SK-N-SH (cell line): ENCODE measurements around the gene IRGC. TPM values are rescaled to one million over a fixed set of nuclear protein-coding genes. Genes with fewer than 3 reads are reported as not detected.

ENCODE experiments used
- CTCF ChIA-PET: fragments of 300-600, 350-600 bp; formaldehyde crosslinking; extraction: SDS; loops from one replicate; lab custom pipeline; 2021; lab: Yijun Ruan, JAX
- POLR2A ChIA-PET: fragments of 350-600 bp; sonication (Branson Sonifier 250); formaldehyde crosslinking; extraction: SDS; loops from one replicate; lab custom pipeline; 2020; ENCODE audit warnings: antibody characterized with exemption, inconsistent platforms; lab: Yijun Ruan, JAX
- DNase-seq: peaks from one replicate; pipeline ENCODE4 v3.0.0; 2012
- H2AFZ ChIP-seq: fragments of 200-600 bp; sonication (generic); 2 replicates; pipeline ENCODE4 v1.8.1; 2016; ENCODE audit warnings: antibody characterized with exemption, mild to moderate bottlenecking, low read depth
- H3F3A ChIP-seq: fragments of 200-600 bp; sonication (generic); replicated peaks from 2 replicates; pipeline ENCODE3; 2016; ENCODE audit warnings: antibody characterized with exemption, mild to moderate bottlenecking; ENCODE audit not compliant: insufficient read depth
- H3K27ac ChIP-seq, 2 experiments: fragments of 200-500 bp in 1 of 2; fragments of 200-600 bp in 1 of 2; sonication (Bioruptor generic) in 1 of 2; sonication (generic), shearing (Covaris generic) in 1 of 2; 2 replicates each; pipeline versions ENCODE4 v1.5.1 to v1.6.1; 2014 to 2016; ENCODE audit warnings: low read depth in 2 of 2, inconsistent platforms in 1 of 2, low read length in 1 of 2, mild to moderate bottlenecking in 1 of 2, mixed read lengths in 1 of 2
- H3K27me3 ChIP-seq: fragments of 200-600 bp; sonication (generic), shearing (Covaris generic); 2 replicates; pipeline ENCODE4 v1.6.1; 2016; ENCODE audit warnings: mixed run types; ENCODE audit not compliant: insufficient read depth
- H3K36me3 ChIP-seq, 2 experiments: fragments of 200-500 bp in 1 of 2; fragments of 200-600 bp in 1 of 2; sonication (Bioruptor generic) in 1 of 2; sonication (generic) in 1 of 2; replicated peaks in 1 of 2; 2 replicates each; pipeline versions ENCODE3 to v1.5.1; 2014 to 2016; ENCODE audit warnings: low read length in 1 of 2, mild to moderate bottlenecking in 1 of 2; ENCODE audit not compliant: insufficient read depth in 2 of 2, control insufficient read depth in 1 of 2
- H3K4me1 ChIP-seq, 2 experiments: fragments of 200-500 bp in 1 of 2; fragments of 200-600 bp in 1 of 2; sonication (Bioruptor generic) in 1 of 2; sonication (generic), shearing (Covaris generic) in 1 of 2; 2 replicates each; pipeline versions ENCODE4 v1.5.1 to v1.6.1; 2014 to 2016; ENCODE audit warnings: low read depth in 1 of 2, low read length in 1 of 2, mixed run types in 1 of 2; ENCODE audit not compliant: insufficient read depth in 2 of 2, control insufficient read depth in 1 of 2
- H3K4me2 ChIP-seq: fragments of 200-600 bp; sonication (generic), shearing (Covaris generic); 2 replicates; pipeline ENCODE4 v1.6.1; 2017; ENCODE audit warnings: mixed run types
- H3K4me3 ChIP-seq, 2 experiments: fragments of 200-500 bp in 1 of 2; fragments of 200-600 bp in 1 of 2; sonication (Bioruptor generic) in 1 of 2; sonication (generic), shearing (Covaris generic) in 1 of 2; 2 replicates each; pipeline versions ENCODE4 v1.5.1 to v1.8.1; 2014 to 2016; ENCODE audit warnings: low read depth in 2 of 2, inconsistent platforms in 1 of 2, low read length in 1 of 2, mild to moderate bottlenecking in 1 of 2, mixed read lengths in 1 of 2, moderate library complexity in 1 of 2
- H3K79me2 ChIP-seq: fragments of 200-600 bp; sonication (generic); 2 replicates; pipeline ENCODE4 v1.8.1; 2017; ENCODE audit warnings: mild to moderate bottlenecking; ENCODE audit not compliant: insufficient read depth
- H3K9ac ChIP-seq: fragments of 200-600 bp; sonication (generic); 2 replicates; pipeline ENCODE4 v1.6.1; 2017; ENCODE audit warnings: mixed run types
- H3K9me2 ChIP-seq: fragments of 200-600 bp; sonication (generic); 2 replicates; pipeline ENCODE4 v1.6.1; 2017; ENCODE audit warnings: mixed run types
- H3K9me3 ChIP-seq: fragments of 200-600 bp; sonication (generic); 2 replicates; pipeline ENCODE4 v1.6.1; 2017; ENCODE audit warnings: mixed run types, mild to moderate bottlenecking, moderate library complexity
- H4K20me1 ChIP-seq: fragments of 200-600 bp; sonication (generic); 2 replicates; pipeline ENCODE4 v1.6.1; 2017; ENCODE audit warnings: mild to moderate bottlenecking, mixed run types; ENCODE audit not compliant: insufficient read depth
- CHD2 ChIP-seq: fragments of 150-350 bp; IDR thresholded peaks from 2 replicates; pipeline ENCODE4 v1.6.1; 2018; ENCODE audit warnings: low read length; ENCODE audit not compliant: partially characterized antibody
- CTCF ChIP-seq: fragments of 200-600 bp; sonication (generic); IDR thresholded peaks from 2 replicates; pipeline ENCODE4 v1.6.1; 2017; ENCODE audit warnings: antibody characterized with exemption, mild to moderate bottlenecking, moderate library complexity
- IRF3 ChIP-seq: fragments of 150-350 bp; IDR thresholded peaks from 2 replicates; pipeline ENCODE4 v1.6.1; 2016; ENCODE audit warnings: mild to moderate bottlenecking, low read depth, low read length
- JUND ChIP-seq: IDR thresholded peaks from 2 replicates; pipeline ENCODE4 v1.4.0; 2012
- MXI1 ChIP-seq: IDR thresholded peaks from 2 replicates; pipeline ENCODE4 v1.6.1; 2012; ENCODE audit warnings: mild to moderate bottlenecking, low read depth, low read length, improper control_type of control experiment
- POLR2AphosphoS5 ChIP-seq: IDR thresholded peaks from 2 replicates; pipeline ENCODE4 v1.6.1; 2012; ENCODE audit warnings: low read depth, low read length
- RAD21 ChIP-seq: IDR thresholded peaks from 2 replicates; pipeline ENCODE4 v1.6.1; 2012; ENCODE audit warnings: mild to moderate bottlenecking, low read length
- RCOR1 ChIP-seq: fragments of 150-350 bp; IDR thresholded peaks from 2 replicates; pipeline ENCODE4 v1.6.1; 2017; ENCODE audit warnings: antibody characterized with exemption, low read length
- RXRA ChIP-seq: IDR thresholded peaks from 2 replicates; pipeline ENCODE4 v1.4.0; 2012; ENCODE audit warnings: low read depth, mild to moderate bottlenecking, borderline replicate concordance
- SMC3 ChIP-seq: IDR thresholded peaks from 2 replicates; pipeline ENCODE4 v1.6.1; 2012; ENCODE audit warnings: low read depth, low read length, improper control_type of control experiment
- TAF1 ChIP-seq: IDR thresholded peaks from 2 replicates; pipeline ENCODE4 v1.6.1; 2012; ENCODE audit warnings: low read depth, mild to moderate bottlenecking, low read length, moderate library complexity, borderline replicate concordance
- TEAD4 ChIP-seq: IDR thresholded peaks from 2 replicates; pipeline ENCODE4 v1.4.0; 2012; ENCODE audit warnings: mild to moderate bottlenecking, borderline replicate concordance; ENCODE audit not compliant: insufficient read depth
- USF2 ChIP-seq: fragments of 150-350 bp; IDR thresholded peaks from 2 replicates; pipeline ENCODE4 v1.6.1; 2017; ENCODE audit warnings: antibody characterized with exemption, low read length, low read depth, borderline replicate concordance
- ZBTB33 ChIP-seq: IDR thresholded peaks from 2 replicates; pipeline ENCODE4 v1.4.0; 2012; ENCODE audit warnings: low read depth, borderline replicate concordance
- WGBS: methylation state at CpG from one replicate; pipeline ENCODE4 v1.1.6; 2017; ENCODE audit warnings: low lambda C conversion rate; 5-methylcytosine and 5-hydroxymethylcytosine counted together
- polyA plus RNA-seq, 3 experiments: library from polyadenylated mRNA; depleted of rRNA; stranded (reverse); fragments of >200 nt; gene quantifications; 2 replicates each; pipeline ENCODE4 v1.2.3, GENCODE V29; 2012

Gene IRGC
- polyA plus RNA-seq, 1 of the 3 experiments (the other 2 are of a cell fraction), result not detected

- WGBS, result 77% methylated on average over 5 of the region's 5 CpGs
- H3K9me3 ChIP-seq, result no peaks in the 10 kb centered on the region
- H3K4me1 ChIP-seq, result no peaks in the 10 kb centered on the region
- no peaks in the 10 kb centered on the region for H3K27me3 ChIP-seq
- no peak overlapping the region for H3K4me2 ChIP-seq
- no peaks in the 10 kb centered on the region for H3K79me2 ChIP-seq
- no peak overlapping the region for H2AFZ ChIP-seq
- no peaks in the 10 kb centered on the region for H3K36me3 ChIP-seq
- peaks cover 6% of the 10 kb centered on the region for H3F3A ChIP-seq
- DNase-seq, result no peak
- no peaks in the 10 kb centered on the region for H3K9me2 ChIP-seq
- no peaks in the 10 kb centered on the region for H4K20me1 ChIP-seq
- ChIA-PET CTCF (interaction anchor here (0.8 to 1.6 kb wide), 7 partner anchors 10 to 64 kb away, joined by 3 to 7 read pairs (median 3); no protein-coding TSS in a partner anchor), POLR2A (no interaction called here)
- H3K9ac ChIP-seq, result no peak overlapping the region
- H3K4me3 ChIP-seq, result no peak overlapping the region
- no peak overlapping the region for H3K27ac ChIP-seq
- no peak for TF ChIP-seq IRF3
- no peak for TF ChIP-seq TAF1
- no peak for TF ChIP-seq MXI1
- TF ChIP-seq CHD2, result no peak
- TF ChIP-seq USF2, result no peak
- no peak for TF ChIP-seq RXRA
- no peak for TF ChIP-seq RCOR1
- no peak for TF ChIP-seq POLR2AphosphoS5
Observed at GRCh38 chr19:43721469-43722048, 5.7 kb downstream of the IRGC start.

GRCh38 chr19:43723588-43723987, 7.7 kb downstream of the IRGC start:
- H3K36me3 ChIP-seq, result peaks cover 0 to 1% of the 10 kb centered on the region in 2 experiments
- CTCF ChIA-PET, result no interaction called here
- TF ChIP-seq JUND (no peak), ZBTB33 (no peak), TEAD4 (no peak), SMC3 (peak; percentile 26), CTCF (peak; percentile 49), RAD21 (peak; percentile 34), USF2 (no peak)

More at GRCh38 chr19:43723588-43723987, 7.7 kb downstream of the IRGC start:
- DNase-seq, result no peak
- no peaks in the 10 kb centered on the region for H4K20me1 ChIP-seq
- no peak overlapping the region for H3K27ac ChIP-seq
- H3K27me3 ChIP-seq, result no peaks in the 10 kb centered on the region
- H2AFZ ChIP-seq, result no peak overlapping the region
- H3K4me1 ChIP-seq, result no peaks in the 10 kb centered on the region
- 61% methylated on average over 8 of the region's 8 CpGs for WGBS
- H3K9me3 ChIP-seq, result no peaks in the 10 kb centered on the region
- H3K9me2 ChIP-seq, result no peaks in the 10 kb centered on the region
- peaks cover 6% of the 10 kb centered on the region for H3F3A ChIP-seq
- no peak overlapping the region for H3K9ac ChIP-seq
- POLR2A ChIA-PET, result no interaction called here
- H3K4me3 ChIP-seq, result no peak overlapping the region
- no peak overlapping the region for H3K4me2 ChIP-seq
- H3K79me2 ChIP-seq, result no peaks in the 10 kb centered on the region
